Tongue (tissue), 2 donors: Measurements from ENCODE around the gene HAUS7. TPM values are rescaled to one million over a fixed set of nuclear protein-coding genes. Genes with fewer than 3 reads are reported as not detected.

ENCODE experiments used
- DNase-seq: peaks from one replicate; pipeline ENCODE4 v3.0.0-alpha.2; 2015
- total RNA-seq: library from RNA; depleted of rRNA; stranded (reverse); fragments of >200 nt; gene quantifications from one replicate; pipeline ENCODE4 v1.2.3, GENCODE V29; 2014

Gene HAUS7
- total RNA-seq, 1 donor from 2014 or later = 20.7 TPM

DNA sequence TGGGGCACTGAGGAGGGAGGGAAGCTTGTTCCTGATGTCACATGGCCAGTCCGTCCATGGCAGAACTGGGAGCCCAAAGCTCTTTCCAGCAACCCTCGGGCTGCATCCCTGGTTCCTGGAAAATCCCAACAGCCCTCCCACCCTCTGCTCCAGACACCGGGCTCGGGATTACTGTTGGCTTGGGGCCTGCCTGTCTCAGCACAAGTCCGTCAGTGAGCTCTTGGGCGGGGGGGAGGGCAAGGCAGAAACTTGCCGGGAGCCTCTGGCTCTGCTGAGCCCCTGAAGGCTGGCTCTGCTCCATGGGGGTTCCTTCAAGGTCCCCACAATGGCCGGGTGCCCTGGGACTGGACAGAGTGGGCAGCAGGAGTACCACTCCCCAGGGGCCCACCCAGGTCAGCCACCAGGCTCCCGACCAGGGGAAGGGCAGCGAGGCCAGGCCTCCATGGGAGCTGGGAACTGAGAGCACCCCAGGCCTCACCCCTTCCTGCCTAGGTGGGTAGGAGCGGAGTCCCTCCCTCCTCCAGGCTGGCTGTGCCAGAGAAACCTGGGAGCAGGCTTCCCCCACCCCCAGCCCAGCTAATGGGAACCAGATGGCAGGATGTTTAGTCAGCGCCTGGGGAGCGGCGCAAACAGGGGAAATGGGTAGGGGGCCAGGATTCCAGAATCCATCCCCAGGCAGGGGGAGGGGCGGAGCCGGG lies 6.4 kb upstream of the HAUS7 start:
- DNase-seq = peak; percentile 69

DNA sequence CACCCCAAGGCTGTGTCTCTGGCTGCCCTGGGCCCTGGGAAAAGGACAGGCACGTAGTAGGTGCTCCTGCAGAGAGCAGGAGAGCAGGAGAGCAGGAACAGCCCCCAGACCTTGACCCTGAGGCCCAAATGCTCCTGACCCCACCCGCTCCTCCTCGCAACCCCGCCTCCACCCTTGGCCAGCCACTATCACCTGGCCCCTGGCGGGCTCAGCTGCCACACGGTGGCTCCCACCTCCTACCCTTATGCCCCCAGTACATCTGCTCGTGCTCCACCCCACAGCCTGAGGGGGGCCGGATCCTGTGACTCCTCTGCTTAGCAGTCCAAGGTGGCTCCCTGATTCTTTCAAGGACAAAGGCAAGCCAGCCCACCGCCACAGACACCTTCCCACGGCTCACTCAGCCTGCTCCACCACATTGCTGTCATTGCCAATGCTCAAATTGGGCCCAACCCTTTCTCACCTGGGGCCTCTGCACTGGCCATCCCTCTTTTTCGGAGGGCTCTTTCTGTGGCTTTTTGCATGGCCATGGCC lies 5.4 kb upstream of the HAUS7 start:
- DNase-seq = no peak

DNA sequence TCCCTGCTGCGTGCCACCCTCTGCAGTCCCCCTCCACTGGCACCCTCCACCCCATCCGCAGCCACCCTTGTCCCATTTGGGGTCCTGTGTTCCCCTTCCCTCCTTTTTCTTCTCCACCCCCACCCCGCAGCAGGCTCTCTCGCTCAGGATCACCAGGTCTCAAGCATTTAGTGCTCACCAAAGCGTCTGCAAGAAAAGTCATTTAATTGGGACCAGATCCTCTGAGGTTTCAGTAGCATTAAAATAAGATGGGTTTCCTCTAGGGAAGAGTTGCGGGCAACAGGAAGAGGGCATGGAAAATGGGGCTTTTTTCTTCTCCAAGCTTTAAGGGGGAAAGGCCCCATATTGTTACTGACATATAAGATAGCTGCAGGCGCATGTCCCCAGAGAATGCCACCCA lies 4.9 kb upstream of the HAUS7 start:
- DNase-seq = no peak

DNA sequence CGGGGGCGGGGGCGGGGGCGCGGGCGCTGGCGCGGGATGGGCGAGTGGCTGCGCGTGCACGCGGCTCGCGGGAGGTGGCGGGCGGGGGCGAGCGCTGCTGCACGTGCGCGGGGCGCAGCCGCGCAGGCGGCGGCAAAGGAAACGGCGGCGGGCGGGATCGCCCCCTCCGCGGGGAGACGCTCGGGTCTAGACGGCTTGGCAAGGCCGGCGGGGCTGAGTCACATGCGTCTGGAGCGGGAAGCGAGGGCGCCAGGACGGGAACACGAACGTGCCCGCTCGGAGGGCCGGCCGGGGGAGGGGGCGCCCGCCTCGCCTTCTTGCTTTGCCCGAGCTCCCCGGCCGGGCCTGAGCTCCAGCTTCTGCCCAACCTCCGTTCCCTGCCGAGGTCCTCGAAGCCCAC lies 4.3 kb upstream of the HAUS7 start:
- DNase-seq = peak; percentile 78

DNA sequence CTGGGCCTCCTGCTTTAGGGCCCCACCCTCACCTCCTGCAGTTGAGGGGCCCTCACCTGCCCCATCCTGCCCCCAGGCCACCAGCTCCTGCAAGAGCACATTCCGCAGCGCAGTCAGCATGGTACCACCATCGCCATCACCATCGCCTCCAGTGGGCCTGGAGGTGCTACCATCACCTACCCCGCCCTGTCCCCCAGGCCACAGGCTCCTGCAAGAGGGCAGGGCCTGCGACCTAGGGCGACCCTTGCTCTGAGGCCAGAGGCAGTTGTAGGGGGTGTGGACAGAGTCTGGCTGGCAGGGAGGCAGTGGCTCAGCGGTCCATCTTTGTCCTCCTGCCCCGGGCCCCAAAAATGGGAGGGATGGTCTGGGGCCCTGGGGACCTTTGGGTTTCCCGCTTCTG lies 3.9 kb upstream of the HAUS7 start:
- DNase-seq = no peak

DNA sequence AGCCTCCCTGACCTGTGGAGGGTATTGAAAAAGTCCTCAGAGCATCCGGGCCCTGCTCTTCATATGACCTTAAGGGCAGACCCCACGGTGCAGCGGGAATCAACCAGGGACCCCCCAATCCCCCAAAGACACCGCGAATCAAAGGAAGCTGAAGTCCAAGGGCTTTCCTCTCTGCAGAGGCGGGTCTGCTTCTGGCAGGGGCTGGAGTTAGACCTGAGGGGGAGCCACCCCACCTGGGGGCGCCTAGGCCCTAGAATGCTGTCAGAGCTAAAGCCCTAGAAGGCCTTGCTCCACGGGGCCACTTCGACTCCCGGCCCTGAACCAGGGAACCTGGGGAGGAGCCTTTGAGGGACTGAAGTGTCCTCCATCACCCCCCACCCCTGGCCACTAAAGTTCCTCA lies 2.8 kb upstream of the HAUS7 start:
- DNase-seq = no peak

DNA sequence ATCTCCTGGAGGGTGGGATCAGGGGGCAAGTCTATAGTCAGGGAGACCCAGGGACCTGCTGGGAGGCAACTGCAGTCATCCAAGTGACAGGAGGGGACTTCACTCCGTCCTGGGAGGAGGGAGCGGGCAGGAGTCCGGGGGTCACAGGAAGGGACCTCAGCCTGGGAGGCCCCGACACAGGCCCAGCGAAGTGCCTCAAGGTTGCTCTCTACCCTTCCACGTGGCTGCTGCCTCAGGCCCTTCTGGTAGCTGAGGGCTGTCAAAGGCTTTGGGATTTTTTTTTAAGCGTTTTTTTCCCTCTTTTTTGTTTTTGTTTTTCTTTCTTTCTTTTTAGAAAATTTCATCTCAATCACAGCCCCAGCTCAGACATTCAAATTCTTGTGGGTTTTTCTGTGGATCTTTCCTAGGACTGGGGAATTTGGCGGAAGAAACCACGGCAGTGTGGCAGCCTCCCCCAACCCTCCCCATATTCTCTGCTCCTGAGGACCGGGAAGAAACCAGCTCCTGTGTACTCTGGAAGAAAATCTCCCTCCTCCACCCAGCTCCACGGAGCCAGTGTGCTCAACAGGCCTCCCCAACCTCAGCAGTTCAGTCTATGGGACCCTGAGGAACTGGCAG lies 1.4 kb upstream of the HAUS7 start:
- no peak for DNase-seq

DNA sequence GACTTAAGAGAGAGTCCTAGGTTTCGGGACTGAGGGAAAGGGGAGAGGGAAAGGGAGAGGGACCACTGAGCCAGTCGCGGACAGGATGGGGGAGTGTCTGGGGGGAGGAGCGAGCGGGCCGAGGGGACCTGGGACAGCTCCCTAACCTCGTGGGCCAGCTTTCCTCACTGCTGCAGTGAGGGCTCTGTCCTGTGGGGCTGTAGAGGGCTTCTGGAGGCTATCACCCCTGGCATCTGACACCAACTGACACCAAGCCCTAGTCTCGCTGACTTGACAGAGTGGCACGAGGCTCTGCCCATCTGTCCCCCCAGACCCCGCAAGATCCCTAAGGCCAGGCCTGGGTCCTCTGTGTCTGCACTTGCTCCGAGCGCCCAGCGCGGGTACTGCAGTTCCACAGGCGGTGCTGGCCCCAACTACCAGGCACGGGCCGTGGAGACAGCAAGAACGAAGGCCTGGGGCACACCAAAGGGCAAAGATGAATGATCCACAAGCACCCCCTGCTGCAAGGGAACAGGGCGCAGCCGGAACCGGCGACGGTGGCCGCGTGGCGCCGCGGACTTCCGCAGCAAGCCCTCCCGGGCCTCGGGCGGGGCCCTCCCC lies 465 bp downstream of the HAUS7 start:
- DNase-seq = no peak

DNA sequence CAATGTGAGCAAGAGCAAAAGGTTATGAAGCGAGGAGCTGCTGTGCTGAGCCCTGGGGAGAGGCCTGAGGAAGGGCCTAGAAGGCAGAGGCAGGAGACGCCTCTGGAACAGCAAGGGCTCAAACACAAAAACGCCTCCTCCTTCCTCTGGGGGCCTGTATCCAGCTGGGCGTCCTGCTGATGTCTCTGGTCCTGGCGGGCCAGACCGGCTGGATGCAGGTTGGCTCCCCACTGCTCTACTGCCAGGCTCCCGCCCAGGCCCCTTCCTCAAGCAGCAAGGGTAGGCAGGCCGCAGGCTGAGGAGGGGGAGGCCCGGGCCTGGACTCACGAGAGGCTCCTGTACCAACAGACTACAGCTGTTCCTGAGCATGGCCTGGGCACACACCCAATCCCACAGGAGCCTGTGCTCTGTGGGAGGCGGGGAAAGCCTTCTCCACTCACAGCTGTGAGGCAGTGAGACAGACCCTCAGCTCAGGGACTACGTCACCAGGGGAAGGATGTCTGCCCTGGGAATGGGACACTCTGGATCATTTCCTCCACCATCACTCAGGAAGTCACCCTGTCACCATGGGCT lies 2.3 kb downstream of the HAUS7 start:
- DNase-seq = no peak

DNA sequence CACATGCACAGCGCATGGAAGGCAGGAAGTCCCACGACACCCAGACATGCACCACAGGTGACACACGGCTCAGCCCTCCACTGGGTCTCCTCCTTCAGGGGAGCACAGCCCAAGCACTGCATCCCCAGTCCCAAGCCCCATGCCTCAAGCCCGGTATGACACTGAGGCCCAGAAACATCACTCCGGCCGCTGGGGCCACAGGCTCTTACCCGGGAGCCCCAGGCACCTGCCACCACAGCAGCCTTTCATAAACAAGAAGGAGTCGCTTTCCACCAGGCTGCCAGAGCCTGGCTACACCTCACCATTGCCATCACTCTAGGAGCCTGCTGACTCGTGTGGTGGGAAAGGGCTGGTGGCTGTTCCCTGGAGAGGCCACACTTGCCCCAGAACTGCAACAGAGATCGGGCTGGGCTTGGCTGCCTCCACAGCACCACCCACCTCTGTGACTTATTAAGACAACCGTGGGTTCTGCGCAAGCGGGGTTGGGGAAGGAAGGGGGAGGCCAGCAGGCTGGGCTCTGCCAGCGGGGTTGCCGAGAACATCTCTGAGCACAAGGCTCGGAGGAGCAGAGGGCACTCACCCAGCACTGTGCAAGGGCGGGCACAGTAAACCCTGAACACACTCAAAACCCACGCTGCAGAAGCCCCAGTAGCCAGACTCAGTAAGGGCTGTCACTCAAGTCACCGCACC lies 4.5 kb downstream of the HAUS7 start:
- no peak for DNase-seq

DNA sequence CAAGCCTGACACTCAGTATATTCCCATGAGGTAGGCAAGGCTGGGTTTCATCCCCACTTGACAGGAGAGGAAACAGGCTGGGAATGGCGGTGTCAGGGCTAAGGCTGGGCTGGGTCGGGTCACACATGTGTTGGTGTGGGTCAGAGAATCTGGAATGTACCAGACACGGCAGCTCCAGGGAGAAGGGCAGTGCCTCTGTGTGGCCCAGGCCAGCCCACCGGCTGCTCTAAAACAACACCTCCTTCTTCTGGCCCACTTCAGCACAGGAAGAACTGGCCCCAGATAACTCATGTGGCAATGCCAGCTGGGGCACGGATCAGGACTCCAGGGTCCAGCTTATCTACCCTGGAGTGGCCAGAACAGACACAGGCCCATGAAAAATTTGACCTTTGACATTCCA lies 6.3 kb downstream of the HAUS7 start:
- DNase-seq = no peak

DNA sequence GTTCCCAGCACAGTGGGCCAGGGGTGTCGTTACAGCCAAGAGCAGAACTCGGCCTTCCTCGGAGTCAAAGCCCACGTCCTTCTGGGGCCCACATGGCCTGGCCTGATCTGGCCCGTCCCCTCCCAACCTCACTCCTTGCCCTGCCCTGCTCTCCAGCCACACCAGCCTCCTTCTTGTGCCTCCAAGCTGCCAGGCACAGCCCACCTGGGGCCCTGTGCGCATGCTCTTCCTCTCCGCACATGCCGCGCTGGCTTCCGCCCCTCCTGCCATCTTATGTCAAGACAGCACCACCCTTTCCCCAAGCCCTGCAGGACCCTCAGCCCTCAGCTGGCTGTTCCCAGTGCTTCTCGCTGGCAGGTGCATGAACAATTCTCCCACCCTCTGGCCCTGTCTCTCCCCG lies 6.8 kb downstream of the HAUS7 start:
- DNase-seq = no peak

DNA sequence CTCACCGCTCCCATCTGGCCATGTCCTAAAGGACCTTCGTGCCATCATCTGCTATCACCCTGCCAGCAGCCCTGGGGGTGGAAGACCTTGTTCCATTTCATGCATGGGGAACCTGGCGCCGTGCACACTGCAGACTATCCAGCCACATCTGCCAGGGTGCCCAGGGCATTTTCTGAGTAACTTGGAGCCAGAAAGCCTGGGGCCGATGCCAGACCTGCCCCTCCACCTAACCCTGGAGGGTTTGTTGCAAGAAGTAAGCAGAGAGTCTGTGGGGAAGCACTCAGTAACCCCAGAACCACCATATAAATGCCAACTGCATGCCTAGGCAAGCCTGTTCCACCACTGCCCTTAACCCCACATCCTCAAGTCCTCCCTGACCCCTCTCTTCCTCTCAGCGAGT lies 7.3 kb downstream of the HAUS7 start:
- no peak for DNase-seq

DNA sequence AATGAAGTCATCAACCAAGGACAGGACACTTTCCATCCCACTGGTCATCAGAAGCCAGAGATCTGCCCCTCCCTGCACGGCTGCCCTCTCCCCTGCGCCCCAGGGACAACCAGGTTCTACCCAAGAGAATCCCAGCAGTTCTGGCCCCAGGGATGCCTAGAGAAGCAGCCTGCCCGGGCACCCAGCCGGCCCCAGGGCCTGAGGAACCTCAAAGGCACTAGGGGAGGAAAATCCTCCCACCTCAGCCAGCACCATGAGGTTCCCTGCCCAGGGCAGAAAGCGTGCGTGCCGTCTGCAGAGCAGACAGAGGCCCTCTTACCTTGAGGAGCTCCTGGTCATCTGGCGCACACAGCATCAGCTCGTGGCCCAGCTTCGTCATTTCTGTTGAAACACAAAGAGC lies 8.1 kb downstream of the HAUS7 start:
- DNase-seq = no peak

DNA sequence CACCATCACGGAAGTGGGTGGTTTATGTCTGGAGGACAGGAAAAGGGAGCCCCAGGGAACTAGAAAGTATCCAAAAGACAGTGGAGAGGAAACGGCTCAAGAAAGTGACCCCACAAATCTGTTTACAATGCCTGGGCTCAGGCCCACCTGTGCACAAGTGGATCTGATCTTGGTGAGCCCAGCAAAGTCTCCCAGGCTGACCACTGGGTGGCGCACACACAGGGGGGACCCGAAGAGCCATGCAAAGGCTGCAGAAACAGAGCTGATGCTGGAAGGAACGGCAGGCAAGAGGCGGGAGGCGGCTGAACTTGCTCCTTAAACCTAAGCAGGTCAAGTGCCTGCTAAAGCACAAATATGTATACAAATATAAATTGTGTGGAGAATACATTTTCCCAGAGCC lies 9.6 kb downstream of the HAUS7 start:
- DNase-seq = peak; percentile 66

DNA sequence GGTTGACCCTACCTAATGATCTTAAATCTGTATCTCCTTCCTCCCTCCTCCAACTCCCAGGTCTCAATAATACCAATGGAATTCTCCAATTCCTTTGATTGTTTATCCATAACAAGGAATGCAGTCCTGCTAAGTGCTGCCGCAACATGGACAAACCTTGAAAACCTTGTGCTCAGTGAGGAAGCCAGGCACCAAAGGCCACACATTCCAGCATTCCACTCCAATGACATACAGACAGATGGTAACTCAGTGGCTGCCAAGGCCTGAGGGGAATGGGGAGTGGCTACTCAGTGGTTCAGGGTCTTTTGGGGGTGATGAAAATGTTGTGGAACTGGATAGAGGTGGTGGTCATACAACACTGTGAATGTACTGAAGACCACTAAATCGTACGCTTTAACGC lies 10.4 kb downstream of the HAUS7 start:
- peak; percentile 71 for DNase-seq

DNA sequence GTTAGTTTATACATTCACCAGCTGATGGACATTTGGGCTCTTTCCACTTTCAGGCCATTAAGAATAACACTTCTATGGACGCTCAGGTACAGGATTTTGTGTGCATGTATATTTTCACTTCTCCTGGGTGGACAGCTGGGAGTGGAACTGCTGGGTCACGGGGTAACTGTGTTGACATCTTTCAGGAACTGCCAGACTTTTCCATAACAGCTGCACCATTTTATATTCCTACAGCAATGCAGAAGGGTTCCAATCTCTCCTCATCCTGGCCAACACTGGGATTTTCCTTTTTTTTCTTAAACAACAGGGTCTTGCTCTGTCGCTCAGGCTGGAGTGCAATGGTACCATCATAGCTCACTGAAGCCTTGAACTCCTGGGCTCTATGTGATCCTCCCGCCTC lies 11.9 kb downstream of the HAUS7 start:
- peak; percentile 82 for DNase-seq

DNA sequence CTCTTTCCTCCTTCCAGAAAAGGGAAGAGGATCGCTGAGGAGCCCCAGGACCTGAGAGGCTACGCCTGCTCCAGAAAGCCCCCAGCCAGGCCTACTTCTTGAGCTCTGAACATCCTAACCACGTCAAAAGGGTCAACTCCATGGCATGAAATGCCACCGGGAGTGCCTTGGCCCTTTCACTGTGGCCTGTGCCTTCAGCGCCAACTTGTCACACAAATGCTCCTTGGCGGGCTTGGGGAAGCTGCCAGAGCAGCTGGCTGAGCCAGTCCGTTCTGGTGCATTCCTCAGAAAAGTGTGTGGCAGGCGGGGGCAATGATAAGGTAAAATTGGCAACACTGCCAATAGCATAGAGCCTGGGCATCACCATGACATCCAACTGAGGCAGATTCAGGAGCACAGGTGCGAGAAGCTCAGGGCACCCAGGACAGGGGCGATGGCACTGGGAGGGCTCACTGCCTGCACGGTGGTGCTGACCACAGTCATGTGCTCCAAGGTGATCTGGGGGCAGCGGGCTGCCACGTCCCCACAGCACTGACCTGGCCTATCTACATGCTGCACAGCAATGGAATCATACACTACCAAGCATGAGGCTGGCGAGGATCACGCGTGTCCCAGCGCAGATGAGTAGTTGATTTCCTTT lies 12.4 kb downstream of the HAUS7 start:
- peak; percentile 44 for DNase-seq

DNA sequence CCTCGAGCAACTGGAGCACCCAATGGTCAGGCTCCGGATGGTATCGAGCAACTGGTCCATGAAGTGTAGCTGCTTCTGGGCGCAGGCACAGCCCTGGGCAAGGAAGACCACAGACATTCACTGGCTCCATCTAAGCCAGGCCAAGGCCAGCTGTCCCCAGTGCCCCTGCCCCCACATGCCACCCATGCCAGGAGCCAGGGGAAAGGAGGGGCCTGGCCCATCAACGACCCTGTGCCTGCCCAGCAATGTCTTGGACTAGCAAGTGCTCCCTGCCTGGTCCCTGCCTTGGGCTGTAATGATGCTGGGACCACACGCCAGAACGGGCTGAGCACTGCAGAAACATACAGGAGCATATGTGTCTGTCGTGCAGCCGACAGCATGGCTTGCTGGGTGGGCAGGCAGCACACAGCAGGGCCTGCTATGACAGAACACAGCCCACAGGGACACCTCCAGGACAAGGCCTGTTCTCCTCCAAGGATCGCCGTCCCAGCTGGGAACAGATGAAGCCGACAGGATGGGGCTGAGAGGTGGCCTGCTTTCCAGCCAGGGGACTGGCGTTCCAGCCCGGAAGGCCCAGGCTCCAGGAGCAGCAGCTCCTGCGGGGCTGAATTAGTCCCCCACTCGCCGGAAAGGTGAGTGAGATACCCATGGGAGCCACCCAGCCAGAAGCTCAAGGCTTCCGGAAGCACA lies 13.1 kb downstream of the HAUS7 start:
- no peak for DNase-seq

DNA sequence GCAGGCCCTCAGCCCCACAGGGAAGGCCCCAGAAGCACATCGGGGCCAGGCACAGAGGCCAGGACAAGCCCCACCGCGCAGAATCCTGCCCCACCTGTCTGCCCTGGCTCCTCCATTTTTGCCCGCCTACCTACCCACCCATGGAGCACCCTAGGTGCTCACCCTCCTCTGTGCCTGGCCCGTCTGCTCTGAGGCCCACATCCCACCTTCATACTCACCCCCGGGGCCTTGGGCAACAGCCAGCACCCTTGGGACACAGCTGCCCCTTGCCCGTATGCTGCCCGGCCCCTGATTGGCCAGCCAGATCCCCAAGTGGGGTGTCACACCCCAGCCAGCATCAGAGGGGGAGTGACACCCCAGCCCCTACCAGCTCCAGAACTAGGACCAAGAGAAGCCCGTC lies 13.7 kb downstream of the HAUS7 start:
- no peak for DNase-seq

DNA sequence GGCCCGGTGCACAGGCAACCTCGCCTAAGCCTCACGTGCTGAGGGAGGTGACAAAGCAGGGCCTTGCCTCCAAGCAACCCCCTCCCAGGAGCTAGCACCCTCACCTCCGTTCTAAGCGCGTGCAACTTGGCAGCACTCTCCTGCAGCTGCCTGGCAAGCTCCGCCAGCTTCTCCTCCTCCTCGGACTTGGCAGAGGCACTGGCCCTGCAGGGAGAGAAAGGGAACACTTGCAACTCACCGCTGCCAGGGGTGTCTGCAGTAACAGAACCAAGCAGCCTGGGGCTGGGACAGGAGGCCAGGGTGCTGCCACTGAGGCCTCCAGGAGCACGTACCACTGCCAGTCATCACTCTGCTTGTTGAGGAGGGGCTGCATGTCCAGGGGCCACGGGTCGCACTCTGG lies 14.2 kb downstream of the HAUS7 start:
- DNase-seq = peak; percentile 71

DNA sequence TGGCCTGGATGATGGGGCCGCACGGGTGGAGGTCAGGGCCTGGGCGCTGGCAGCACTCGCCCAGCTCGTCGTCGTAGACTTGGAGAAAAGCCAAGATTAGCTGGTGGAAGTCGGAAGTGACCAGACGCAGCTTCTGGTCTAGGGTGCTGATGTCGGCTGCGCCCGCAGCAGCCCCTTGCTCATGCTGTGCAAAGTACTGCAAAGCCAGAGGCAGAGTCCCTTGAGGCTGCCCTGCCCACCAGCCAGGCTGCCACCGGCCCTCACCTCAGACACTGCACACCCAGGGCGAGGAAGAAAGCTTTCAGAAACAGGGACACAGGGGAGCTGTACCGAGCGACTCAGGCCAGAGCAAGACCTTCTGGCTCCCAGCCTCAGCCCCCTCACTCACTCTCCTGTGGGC lies 14.8 kb downstream of the HAUS7 start:
- no peak for DNase-seq
